Sigmoid colon (tissue), 4 donors: ENCODE results near the gene RABGAP1.

ENCODE experiments used
- EP300 ChIP-seq, 4 donors: sonication (generic); formaldehyde crosslinking; IDR thresholded peaks; one replicate each; pipeline ENCODE4 v1.6.1; 2017; ENCODE audit warnings: antibody characterized with exemption in 4 of 4
- POLR2A ChIP-seq, 2 donors: fragments of 450-650 bp; IDR thresholded peaks; one replicate each; pipeline ENCODE4 v1.6.1; 2016; ENCODE audit warnings: antibody characterized with exemption in 2 of 2, mild to moderate bottlenecking in 2 of 2, moderate library complexity in 2 of 2
- TF ChIP-seq, protein P1 (sequence below), 4 experiments: fragments of 450-650 bp in 3 of 4; fragments of 200-600 bp in 1 of 4; IDR thresholded peaks; one replicate each; pipeline ENCODE4 v1.5.1; 2016 to 2019; ENCODE audit warnings: antibody characterized with exemption in 4 of 4, mild to moderate bottlenecking in 3 of 4, moderate library complexity in 2 of 4

DNA sequence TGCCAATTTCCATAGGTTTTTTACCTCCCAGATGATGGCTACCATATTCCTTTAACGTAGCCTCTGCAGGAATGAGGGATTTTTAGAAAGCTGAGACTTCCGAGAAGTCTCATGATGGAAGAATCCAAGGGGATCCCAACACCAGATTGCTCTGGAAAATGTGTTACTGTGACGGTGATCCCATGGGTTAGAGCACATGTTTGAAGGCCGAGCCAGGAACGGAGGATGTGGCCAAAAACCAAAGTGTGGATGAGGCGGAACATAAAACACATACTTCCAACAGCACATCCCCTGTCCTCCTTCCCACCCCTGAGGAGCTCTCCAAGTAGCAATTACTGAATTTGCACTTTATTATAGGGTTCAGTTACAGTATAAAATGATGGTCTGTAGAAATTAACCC lies 175.2 kb downstream of the RABGAP1 start:
- TF ChIP-seq, protein P1, sequence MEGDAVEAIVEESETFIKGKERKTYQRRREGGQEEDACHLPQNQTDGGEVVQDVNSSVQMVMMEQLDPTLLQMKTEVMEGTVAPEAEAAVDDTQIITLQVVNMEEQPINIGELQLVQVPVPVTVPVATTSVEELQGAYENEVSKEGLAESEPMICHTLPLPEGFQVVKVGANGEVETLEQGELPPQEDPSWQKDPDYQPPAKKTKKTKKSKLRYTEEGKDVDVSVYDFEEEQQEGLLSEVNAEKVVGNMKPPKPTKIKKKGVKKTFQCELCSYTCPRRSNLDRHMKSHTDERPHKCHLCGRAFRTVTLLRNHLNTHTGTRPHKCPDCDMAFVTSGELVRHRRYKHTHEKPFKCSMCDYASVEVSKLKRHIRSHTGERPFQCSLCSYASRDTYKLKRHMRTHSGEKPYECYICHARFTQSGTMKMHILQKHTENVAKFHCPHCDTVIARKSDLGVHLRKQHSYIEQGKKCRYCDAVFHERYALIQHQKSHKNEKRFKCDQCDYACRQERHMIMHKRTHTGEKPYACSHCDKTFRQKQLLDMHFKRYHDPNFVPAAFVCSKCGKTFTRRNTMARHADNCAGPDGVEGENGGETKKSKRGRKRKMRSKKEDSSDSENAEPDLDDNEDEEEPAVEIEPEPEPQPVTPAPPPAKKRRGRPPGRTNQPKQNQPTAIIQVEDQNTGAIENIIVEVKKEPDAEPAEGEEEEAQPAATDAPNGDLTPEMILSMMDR (IDR thresholded peaks at IDR 0.05) = no peak
- no peak for TF ChIP-seq POLR2A (IDR thresholded peaks at IDR 0.05)
- no peak for TF ChIP-seq EP300 (IDR thresholded peaks at IDR 0.05)
